Keratinocyte (primary cell): ENCODE results near the gene ZSWIM7. TPM values are rescaled to one million over a fixed set of nuclear protein-coding genes. Genes with fewer than 3 reads are reported as not detected.
"Not testable (repeated sequence)": the region's sequence is repeated elsewhere in the genome, so short reads cannot be mapped to it uniquely, and the experiment has no call there.

Experiments
- DNase-seq: peaks from one replicate; pipeline ENCODE4 v3.0.0-alpha.2; 2011; ENCODE audit warnings: low read depth, missing footprints, low spot score
- FAIRE-seq: peaks from 2 replicates; lab custom pipeline; 2011; peaks lifted over from hg19 to GRCh38; lab: Jason Lieb, UNC
- H2AFZ ChIP-seq: 2 replicates; pipeline ENCODE4 v1.6.0; 2012; ENCODE audit warnings: low read length, control low read depth, inconsistent platforms; ENCODE audit not compliant: control insufficient read depth
- H3K27ac ChIP-seq: 2 replicates; pipeline ENCODE4 v1.5.1; 2011; ENCODE audit warnings: low read length; ENCODE audit not compliant: control insufficient read depth, insufficient read depth
- H3K27me3 ChIP-seq: 3 replicates; pipeline ENCODE4 v1.6.0; 2011; ENCODE audit warnings: low read length; ENCODE audit not compliant: control insufficient read depth, insufficient read depth; ENCODE audit errors: extremely low read depth
- H3K36me3 ChIP-seq, 2 experiments: 2 replicates in 1 of 2; 3 replicates in 1 of 2; pipeline ENCODE4 v1.5.1; 2011; ENCODE audit warnings: low read length in 2 of 2, mild to moderate bottlenecking in 1 of 2; ENCODE audit not compliant: control insufficient read depth in 2 of 2, insufficient read depth in 2 of 2; ENCODE audit errors: extremely low read depth in 1 of 2
- H3K4me1 ChIP-seq: 3 replicates; pipeline ENCODE4 v1.5.1; 2011; ENCODE audit warnings: low read length; ENCODE audit not compliant: control insufficient read depth, insufficient read depth; ENCODE audit errors: extremely low read depth
- H3K4me2 ChIP-seq: 3 replicates; pipeline ENCODE4 v1.6.0; 2011; ENCODE audit warnings: low read depth, low read length; ENCODE audit not compliant: control insufficient read depth, insufficient read depth; ENCODE audit errors: extremely low read depth
- H3K4me3 ChIP-seq, 3 experiments: fragments of 200-600 bp in 1 of 3; sonication (generic) in 1 of 3; 2 replicates in 2 of 3; 3 replicates in 1 of 3; pipeline ENCODE4 v1.5.1; 2011 to 2016; ENCODE audit warnings: low read length in 3 of 3, mild to moderate bottlenecking in 3 of 3, control low read depth in 2 of 3, inconsistent platforms in 1 of 3, low read depth in 1 of 3, mixed read lengths in 1 of 3, mixed run types in 1 of 3, moderate library complexity in 1 of 3; ENCODE audit not compliant: control insufficient read depth in 2 of 3, insufficient read depth in 2 of 3; ENCODE audit errors: extremely low read depth in 1 of 3
- H3K79me2 ChIP-seq: 2 replicates; pipeline ENCODE4 v1.6.0; 2012; ENCODE audit warnings: low read length; ENCODE audit not compliant: control insufficient read depth, insufficient read depth
- H3K9ac ChIP-seq: 3 replicates; pipeline ENCODE4 v1.6.0; 2011; ENCODE audit warnings: low read length; ENCODE audit not compliant: control insufficient read depth, insufficient read depth; ENCODE audit errors: extremely low read depth
- H3K9me1 ChIP-seq: 3 replicates; pipeline ENCODE4 v1.6.0; 2011; ENCODE audit warnings: low read length; ENCODE audit not compliant: control insufficient read depth, insufficient read depth; ENCODE audit errors: extremely low read depth
- H3K9me3 ChIP-seq: 2 replicates; pipeline ENCODE4 v1.5.1; 2012; ENCODE audit warnings: low read depth, low read length; ENCODE audit not compliant: control insufficient read depth
- H4K20me1 ChIP-seq: 3 replicates; pipeline ENCODE4 v1.6.0; 2011; ENCODE audit warnings: low read length; ENCODE audit not compliant: control insufficient read depth, insufficient read depth; ENCODE audit errors: extremely low read depth
- CTCF ChIP-seq, 3 experiments: IDR thresholded peaks in 1 of 3; conservative IDR thresholded peaks in 1 of 3; optimal IDR thresholded peaks in 1 of 3; 2 replicates in 2 of 3; 3 replicates in 1 of 3; pipeline versions ENCODE3 to v1.5.1; 2011; ENCODE audit warnings: low read length in 3 of 3, mild to moderate bottlenecking in 3 of 3, moderate library complexity in 2 of 3, control low read depth in 1 of 3, inconsistent platforms in 1 of 3; ENCODE audit not compliant: insufficient read depth in 2 of 3; ENCODE audit errors: extremely low read depth in 1 of 3
- EZH2 ChIP-seq: IDR thresholded peaks from one replicate; pipeline ENCODE4 v1.6.1; 2012; ENCODE audit warnings: inconsistent platforms, mild to moderate bottlenecking, low read length, moderate library complexity
- dilution Hi-C: fragments of 300-500 bp; cut with MboI; formaldehyde crosslinking; loops from one replicate; pipeline ENCODE4 v1.7.0; 2020; ENCODE audit warnings: low sequenced_read_pairs; ENCODE audit not compliant: extremely low pct_ligation_motif_present
- polyA plus RNA-seq, 5 experiments: library from polyadenylated mRNA; depleted of rRNA in 3 of 5; stranded (reverse) in 3 of 5; stranded (forward) in 1 of 5; unstranded in 1 of 5; fragments of >200 nt; gene quantifications; 1 replicate in 1 of 5; 2 replicates in 3 of 5; 3 replicates in 1 of 5; pipeline versions ENCODE4 v1.2.1 to v1.2.3, GENCODE V29; 2011 to 2012; ENCODE audit warnings: missing spikeins in 2 of 5, low read depth in 1 of 5, low replicate concordance in 1 of 5

Gene ZSWIM7
- polyA plus RNA-seq, 1 donor (not counting 4 experiments of a cell fraction or from before 2014, with no cell fraction given), result 47.1 TPM

DNA sequence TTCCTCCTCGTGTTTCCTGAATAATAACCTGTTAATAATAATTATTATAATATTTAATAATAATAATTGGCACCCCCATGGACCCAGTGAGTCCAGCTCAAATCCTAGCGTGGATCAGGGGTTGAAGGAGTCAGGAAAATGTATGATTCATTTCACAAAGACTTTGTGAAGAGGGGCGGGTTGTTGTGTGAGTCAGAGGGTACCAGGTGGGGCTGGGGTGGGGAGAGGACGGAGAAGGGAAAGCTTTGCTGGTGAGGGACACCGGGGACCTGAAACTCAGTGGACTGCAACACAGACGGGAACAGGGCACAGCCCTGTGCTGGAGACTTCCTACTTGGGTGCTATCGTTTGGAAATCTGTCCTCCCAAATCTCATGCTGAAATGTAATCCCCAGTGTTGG is 57.7 kb downstream of the ZSWIM7 start:
- H3K4me2 ChIP-seq, result no peak overlapping the region
- H3K9me3 ChIP-seq, result no peaks in the 10 kb centered on the region
- TF ChIP-seq CTCF (optimal IDR thresholded peaks at IDR 0.05 in 1 of 3, IDR thresholded peaks at IDR 0.05 in 1 of 3, conservative IDR thresholded peaks at IDR 0.05 in 1 of 3; ENCODE audit: extremely low read depth in 1 of 3, insufficient read depth in 2 of 3, low read length in 3 of 3), result no peak
- no peak for TF ChIP-seq EZH2
- DNase-seq (no peak), FAIRE-seq (peak; percentile 34)
- H3K27ac ChIP-seq, result peak overlapping the region; percentile 3
- peaks cover 17% of the 10 kb centered on the region for H3K4me1 ChIP-seq
- no peaks in the 10 kb centered on the region for H3K36me3 ChIP-seq
- no peaks in the 10 kb centered on the region for H4K20me1 ChIP-seq
- dilution Hi-C loops, result no loop called here
- H2AFZ ChIP-seq, result no peak overlapping the region
- H3K9me1 ChIP-seq, result no peaks in the 10 kb centered on the region
- H3K4me3 ChIP-seq, result no peak overlapping the region
- no peaks in the 10 kb centered on the region for H3K27me3 ChIP-seq
- no peak overlapping the region for H3K9ac ChIP-seq
- H3K79me2 ChIP-seq, result peaks cover 16% of the 10 kb centered on the region

DNA sequence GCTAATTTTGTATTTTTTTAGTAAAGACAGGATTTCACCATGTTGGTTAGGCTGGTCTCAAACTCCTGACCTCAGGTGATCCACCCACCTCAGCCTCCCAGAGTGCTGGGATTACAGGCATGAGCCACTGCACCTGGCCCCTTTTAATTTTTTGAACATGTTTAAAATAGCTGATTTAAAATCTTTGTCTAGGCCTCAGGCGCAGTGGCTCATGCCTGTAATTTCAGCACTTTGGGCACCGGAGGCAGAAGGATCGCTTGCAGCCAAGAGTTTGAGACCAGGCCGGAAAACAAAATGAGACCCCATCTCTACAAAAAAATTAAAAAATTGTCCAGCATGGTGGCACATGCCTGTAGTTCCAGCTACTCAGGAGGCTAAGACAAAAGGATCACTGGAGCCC is 63.0 kb downstream of the ZSWIM7 start:
- FAIRE-seq, DNase-seq: not testable (repeated sequence)

GRCh38 chr17:15935891-15936290 is 63.6 kb downstream of the ZSWIM7 start:
- DNase-seq (no peak), FAIRE-seq (no peak)
- no peak overlapping the region for H2AFZ ChIP-seq
- no peak overlapping the region for H3K27ac ChIP-seq
- dilution Hi-C loops, result no loop called here
- H3K36me3 ChIP-seq, result no peaks in the 10 kb centered on the region
- no peaks in the 10 kb centered on the region for H4K20me1 ChIP-seq
- no peak overlapping the region for H3K9ac ChIP-seq
- H3K4me1 ChIP-seq, result no peaks in the 10 kb centered on the region
- H3K4me3 ChIP-seq, result no peak overlapping the region
- H3K4me2 ChIP-seq, result no peak overlapping the region
- no peaks in the 10 kb centered on the region for H3K79me2 ChIP-seq
- TF ChIP-seq EZH2 (no peak), CTCF (optimal IDR thresholded peaks at IDR 0.05 in 1 of 3, IDR thresholded peaks at IDR 0.05 in 1 of 3, conservative IDR thresholded peaks at IDR 0.05 in 1 of 3; ENCODE audit: extremely low read depth in 1 of 3, insufficient read depth in 2 of 3, low read length in 3 of 3) (no peak)
- no peaks in the 10 kb centered on the region for H3K9me1 ChIP-seq
- H3K9me3 ChIP-seq, result no peaks in the 10 kb centered on the region
- H3K27me3 ChIP-seq, result no peaks in the 10 kb centered on the region

More for the DNA sequence above, 63.0 kb downstream of the ZSWIM7 start:
- H3K36me3 ChIP-seq, H4K20me1 ChIP-seq, H3K4me3 ChIP-seq, H2AFZ ChIP-seq, H3K9ac ChIP-seq, H3K79me2 ChIP-seq, H3K9me1 ChIP-seq, H3K4me2 ChIP-seq, H3K4me1 ChIP-seq, dilution Hi-C loops, H3K9me3 ChIP-seq, H3K27me3 ChIP-seq, H3K27ac ChIP-seq: not testable (repeated sequence)
